ENCODE data around the gene TRAF7.

TRAF7 gene

DNA sequence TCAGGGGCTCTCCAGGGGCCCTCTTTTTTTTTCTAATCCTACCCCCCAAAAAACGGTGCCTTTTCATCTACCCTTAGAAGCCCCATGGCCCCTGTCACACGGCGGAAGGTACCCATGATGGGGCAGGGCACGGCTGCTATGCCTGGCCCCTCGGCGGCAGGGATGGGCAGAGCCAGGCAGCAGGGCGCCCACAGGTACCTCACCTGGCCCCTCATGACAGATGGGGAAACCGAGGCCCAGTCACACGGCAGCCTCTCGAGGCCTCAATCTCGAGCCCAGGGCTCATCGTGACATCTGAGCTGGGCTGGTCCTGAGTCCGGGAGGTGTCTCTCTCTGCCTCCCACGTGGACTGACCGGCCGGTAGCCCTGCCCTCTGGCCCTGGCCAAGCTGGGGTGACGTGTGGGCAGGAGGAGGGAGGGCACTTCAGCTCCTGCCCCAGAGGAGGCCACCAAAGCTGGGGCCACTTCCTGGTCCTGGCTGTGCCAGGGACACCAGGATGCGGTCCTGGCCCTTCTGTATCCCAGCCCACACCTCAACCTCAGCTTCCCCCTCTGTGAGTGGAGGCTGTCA is 11.6 kb downstream of the TRAF7 start:
- no peak for DNase-seq

DNA sequence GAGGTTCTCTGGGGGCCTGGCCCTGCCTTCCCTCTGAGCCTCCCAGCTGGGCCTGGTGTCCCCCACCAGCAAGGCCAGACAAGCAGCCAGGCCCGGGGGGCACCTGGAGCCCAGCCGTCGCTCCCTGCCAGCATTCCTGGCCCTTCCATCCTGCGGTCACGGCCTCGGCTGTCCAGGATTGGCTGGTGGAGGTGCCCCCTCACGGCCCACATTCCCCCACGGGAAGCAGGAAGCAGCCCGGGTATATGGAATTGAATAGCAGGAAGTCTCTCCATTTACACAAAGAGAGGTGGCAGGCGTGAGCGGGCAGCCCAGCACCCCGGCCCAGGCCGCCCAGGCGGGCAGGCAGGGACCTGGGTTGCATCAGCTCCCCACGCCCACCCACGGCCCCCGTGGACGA is 14.5 kb downstream of the TRAF7 start:
- no peak for DNase-seq

DNA sequence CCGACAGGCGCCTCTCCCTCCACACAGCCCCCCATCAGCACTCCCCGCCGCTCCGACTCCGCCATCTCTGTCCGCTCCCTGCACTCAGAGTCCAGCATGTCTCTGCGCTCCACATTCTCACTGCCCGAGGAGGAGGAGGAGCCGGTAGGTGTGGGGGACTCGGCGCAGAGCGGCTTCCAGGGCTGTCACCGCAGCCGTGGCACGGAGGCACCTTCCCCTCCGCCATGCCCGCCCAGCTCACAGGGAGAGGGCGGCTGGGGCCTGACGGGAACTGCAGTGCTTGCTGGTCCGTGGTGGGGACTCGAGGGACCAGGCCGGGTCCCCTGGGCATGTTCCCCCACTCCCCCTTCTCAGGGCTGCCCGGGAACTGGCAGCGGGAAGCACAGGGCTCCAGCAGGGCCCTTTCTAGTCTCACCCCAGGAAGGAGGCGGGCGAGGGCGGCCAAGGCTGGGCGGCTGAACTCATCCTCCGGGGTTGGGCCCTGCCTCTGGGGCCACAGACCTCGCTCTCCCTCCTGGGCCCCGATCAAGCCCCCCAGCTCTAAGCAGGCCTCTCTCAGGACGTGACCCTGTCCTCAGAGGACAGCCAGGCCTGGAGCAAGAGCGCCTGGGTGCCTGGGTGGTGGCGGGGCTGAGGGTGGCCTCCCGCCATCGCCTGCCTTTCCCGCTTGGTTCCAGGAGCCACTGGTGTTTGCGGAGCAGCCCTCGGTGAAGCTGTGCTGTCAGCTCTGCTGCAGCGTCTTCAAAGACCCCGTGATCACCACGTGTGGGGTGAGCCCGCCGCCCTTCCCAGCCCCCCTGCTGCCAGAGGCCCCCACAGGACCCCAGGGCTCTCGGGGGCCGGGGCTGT is 15.2 kb downstream of the TRAF7 start:
- DNase-seq = no peak

DNA sequence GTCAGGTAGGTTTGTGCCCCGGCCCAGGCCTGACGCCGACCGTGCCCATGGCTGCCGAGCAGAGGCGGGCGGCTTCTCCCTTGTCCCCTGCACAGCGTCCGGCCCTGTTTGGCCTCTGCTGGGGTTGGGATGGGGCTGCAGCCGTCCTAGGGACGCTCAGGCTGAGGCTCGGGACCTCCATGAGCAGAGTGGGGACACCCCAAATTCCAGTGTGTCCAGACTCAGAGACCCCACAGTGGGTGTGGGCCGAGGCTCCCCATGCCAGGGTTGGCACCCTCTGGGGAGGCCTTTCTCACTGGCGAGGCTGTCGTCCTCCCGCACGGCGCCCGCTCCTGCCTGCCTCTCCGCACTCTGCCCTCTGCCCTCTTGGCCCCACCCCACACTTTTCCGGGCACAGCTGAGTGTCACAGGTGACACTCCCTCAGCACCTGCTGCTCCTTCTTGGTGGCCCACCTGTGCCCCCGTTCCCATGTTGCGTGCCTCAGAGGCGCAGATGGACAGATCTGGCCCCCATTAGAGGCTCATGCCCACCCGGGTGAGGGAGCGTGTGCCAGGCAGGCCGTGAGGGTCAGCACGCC is 16.1 kb downstream of the TRAF7 start:
- no peak for DNase-seq

DNA sequence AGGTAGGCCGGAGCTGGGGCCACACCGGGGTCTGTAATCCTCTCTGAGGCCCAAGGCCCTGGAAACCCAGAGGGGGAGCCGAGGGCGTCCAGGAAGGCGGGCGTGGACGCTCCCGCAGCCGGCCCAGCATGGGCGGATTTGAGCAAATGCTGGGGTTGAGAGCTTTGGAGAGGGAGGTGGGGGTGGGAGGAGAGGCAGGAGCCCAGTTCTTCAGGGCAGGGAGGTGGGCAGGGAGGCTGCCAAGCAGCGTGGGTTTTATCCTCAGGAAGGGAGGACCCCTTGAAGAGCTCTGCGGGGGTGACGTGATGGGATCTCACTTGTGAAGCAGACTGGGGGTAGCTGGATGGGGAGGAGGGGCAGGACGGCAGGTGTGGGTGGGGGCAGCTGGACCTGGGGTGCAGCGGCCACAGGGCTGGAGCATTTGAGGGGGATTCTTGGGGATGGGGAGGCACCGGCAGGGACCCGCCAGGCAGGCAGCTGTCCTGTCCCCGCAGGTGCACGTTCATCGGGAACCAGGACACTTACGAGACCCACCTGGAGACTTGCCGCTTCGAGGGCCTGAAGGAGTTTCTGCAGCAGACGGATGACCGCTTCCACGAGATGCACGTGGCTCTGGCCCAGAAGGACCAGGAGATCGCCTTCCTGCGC is 17.2 kb downstream of the TRAF7 start:
- DNase-seq = no peak

DNA sequence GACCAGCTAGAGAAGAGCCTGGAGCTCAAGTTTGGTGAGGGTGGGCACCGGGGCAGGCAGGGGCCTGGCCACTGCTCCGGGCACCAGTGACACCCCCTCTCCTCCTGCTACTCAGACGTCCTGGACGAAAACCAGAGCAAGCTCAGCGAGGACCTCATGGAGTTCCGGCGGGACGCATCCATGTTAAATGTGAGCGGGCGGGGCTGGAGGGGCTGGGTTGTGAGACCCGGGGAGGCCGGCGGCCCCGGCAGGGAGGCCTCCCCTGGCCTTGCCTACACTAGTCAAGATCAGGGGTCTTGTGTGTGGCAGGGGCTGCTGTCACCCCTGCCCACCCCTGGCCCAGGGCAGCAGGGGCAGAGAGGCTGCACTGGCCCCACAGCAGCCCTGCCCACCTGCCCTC is 17.8 kb downstream of the TRAF7 start:
- DNase-seq = no peak

DNA sequence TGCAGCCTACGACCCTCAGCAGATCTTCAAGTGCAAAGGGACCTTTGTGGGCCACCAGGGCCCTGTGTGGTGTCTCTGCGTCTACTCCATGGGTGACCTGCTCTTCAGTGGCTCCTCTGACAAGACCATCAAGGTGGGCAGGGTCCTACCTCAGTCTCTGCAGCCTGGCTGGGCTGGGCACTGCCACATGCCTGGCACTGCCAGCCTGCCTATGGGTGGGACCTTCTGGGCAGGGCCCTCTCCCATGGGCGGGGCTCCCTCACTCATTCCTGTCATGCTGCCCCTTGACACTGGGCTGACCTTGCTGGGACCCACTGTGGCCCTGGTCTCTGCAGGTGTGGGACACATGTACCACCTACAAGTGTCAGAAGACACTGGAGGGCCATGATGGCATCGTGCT is 18.3 kb downstream of the TRAF7 start:
- no peak for DNase-seq

DNA sequence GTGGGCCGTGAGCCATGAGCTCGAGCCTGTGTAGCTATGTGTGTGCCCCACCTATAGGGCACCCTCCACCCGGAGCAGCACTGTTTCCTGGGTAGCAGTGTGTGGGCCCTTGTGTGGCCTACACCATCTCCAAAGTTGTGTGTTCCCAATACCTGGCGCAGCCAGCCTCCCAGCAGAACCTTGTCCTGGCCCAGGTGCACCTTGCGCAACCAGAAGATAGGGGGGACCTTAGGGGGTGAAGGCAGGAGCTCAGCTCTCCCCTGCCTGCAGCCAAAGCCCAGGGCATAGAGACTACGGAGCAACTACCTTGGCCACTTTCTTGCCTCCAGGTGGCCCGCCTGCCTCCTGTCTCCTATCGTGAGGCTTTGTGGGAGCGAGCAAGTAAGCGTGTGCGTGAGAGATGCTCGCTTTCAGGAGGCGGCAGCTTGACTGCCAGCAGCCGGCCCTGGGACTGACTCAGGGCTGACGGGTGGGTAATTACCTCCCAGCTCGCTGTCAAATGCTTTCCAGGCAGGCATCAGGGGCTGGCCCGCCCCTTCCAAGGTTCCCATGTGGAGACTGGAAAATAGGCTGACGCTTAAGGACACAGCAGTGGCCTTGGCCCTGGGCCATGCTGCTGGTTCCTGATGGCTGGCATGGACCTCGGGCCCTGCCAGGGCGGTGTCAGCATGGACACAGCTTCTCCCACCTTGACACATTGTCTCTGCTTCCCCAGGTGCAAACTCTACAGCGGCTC is 19.0 kb downstream of the TRAF7 start:
- DNase-seq = no peak

DNA sequence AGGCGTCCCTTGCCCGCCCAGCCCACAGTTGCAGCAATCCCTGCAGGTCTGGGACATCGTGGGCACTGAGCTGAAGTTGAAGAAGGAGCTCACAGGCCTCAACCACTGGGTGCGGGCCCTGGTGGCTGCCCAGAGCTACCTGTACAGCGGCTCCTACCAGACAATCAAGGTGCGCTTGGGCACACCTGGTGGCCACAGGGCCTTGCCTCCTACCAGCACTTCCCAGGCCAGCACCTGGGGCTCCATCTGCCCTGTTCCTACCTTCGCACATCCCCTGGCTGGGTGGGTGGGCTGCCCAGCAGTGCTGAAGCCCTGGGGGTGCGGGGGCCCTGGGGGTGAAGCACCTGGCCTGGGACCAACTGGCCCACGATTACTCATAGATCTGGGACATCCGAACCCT is 19.9 kb downstream of the TRAF7 start:
- no peak for DNase-seq

DNA sequence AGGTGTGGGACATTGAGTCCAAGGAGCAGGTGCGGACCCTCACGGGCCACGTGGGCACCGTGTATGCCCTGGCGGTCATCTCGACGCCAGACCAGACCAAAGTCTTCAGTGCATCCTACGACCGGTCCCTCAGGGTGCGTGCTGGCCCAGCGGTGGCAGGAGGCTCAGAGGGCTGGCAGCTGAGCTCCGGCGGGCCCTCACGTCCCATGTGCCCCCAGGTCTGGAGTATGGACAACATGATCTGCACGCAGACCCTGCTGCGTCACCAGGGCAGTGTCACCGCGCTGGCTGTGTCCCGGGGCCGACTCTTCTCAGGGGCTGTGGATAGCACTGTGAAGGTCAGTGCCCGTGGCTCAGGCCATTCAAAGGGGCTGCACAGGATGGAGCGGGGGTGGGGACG is 20.5 kb downstream of the TRAF7 start:
- no peak for DNase-seq

DNA sequence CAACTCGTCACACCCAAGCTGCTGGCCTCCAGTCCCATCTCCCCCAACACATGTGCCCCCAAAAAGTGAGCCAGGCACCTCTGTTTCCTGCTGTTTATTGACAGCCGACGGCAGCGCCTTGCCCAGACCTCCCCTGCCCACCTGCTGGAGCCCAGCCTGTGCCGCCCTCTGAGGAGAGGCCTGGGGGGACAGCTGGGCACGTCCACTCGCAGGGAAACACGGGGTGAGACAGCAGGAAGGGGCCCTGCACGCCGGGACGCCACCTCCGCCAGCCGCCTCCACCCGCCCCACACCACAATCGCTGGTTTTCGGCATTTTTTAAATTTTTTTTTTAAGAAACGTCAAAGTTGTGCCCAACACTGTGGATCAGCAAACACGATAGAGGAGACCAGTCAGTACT is 21.5 kb downstream of the TRAF7 start:
- DNase-seq = no peak

DNA sequence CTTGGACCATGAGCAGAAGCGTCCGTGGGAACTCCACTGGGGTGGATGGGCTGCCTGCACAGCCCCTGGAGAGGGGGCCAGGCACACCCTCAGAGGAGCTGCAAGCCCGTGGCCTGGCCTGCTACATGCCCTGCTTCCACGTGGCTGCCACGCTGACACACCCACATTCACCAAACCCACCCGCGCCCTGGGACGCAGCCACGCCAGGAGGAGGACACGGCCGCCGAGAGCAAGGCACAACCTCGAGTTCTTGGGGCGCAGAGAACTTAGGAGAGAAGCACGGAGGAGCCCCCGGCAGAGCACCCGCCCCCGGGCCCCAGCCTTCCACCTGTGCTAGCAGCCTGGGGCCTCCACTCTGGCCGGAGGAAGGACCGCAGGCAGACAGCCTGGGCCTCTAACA is 22.0 kb downstream of the TRAF7 start:
- no peak for DNase-seq

DNA sequence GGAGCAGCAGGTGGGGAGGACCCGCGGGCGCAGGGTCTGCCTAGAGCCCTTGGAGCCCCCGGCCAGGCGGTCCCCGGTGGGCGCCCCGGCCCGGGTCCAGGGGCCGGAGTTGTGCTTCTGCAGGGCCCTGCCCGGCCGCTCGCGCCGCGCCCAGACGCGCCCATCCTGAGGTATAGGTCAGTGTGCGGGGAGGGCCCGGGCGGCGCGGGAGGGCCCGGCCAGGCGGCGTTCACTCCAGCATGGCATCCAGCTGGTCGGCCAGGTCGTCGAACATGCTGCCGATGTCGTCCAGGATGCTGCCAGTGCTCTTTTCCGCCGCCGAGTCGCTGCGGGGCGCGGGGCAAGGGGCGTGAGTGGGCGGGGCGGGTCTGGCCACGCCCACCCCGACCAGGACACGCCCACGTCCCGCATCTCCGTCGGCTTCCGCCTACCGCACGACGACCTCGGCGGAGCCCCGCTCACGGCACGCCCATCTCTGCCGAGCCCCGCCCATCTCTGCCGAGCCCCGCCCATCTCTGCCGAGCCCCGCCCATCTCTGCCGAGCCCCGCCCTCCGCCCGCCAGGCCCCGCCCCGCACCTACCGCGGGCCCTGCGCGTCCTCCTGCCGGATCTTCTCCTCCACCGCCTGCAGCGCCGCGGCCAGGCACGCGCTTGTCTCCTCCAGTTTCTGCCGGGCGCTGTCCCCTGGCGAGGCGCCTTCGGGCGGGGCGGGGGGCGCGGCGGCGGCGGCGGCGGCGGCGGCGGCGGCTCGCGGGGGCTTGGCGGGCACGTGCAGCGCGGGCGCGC is 22.9 kb downstream of the TRAF7 start:
- peak; percentile 24 for DNase-seq

DNA sequence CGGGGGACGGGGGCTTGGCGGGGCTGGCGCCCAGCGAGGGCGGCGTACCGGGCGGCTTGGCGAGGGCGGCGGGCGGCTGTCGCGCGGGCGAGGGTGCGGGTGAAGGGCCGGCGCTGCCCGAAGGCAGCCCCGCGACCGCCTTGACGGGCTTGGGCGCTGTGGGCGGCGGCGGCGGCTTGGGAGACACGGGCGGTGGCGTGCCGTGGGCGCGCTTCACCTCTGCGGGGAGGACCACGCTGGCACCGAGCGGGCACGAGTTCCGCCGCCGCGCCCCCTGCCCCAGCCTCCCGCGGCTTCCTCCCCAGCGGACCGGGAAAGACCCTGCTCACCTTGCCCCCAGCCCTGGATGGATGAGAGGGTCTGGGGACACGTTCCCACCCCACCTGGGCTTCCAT is 23.5 kb downstream of the TRAF7 start:
- no peak for DNase-seq

DNA sequence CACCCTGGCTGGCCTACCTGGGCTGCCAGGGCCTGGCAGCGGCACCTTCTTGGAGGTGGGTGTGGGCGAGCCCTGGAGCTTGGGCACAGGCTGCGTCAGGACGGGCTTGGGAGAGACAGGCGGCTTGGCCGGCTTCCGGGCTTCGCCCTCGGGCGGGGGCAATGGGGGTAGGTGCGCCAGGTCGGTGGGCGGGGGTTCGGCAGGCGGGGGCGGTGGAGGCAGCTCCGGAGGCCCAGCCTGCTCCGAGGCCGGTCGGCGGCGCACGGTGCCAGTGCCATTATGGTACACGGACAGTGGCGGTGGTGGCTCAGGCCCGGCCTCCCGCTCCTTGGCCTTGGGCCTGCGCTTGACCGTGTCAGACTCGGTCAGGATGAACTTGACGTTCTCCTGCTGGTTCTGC is 24.0 kb downstream of the TRAF7 start:
- DNase-seq = no peak

DNA sequence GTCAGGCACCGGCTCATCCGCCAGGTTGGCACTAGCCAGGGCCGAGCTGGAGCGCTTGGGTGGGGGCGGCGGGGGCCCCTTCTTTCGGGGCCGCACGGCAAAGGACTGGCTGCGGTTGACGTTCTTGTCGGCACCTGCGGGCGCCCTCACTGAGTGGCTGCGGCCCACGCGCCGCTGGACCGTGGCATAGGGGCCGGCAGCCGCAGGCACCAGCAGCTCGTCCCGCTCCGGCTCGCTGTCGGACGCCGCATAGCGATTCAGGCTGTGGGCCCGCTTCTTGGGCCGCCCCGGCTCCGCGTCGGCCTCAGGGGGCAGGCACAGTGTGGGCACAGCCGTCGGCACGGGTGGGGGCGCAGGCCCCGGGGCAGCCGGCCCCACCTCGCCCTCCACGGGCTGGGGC is 24.9 kb downstream of the TRAF7 start:
- no peak for DNase-seq

DNA sequence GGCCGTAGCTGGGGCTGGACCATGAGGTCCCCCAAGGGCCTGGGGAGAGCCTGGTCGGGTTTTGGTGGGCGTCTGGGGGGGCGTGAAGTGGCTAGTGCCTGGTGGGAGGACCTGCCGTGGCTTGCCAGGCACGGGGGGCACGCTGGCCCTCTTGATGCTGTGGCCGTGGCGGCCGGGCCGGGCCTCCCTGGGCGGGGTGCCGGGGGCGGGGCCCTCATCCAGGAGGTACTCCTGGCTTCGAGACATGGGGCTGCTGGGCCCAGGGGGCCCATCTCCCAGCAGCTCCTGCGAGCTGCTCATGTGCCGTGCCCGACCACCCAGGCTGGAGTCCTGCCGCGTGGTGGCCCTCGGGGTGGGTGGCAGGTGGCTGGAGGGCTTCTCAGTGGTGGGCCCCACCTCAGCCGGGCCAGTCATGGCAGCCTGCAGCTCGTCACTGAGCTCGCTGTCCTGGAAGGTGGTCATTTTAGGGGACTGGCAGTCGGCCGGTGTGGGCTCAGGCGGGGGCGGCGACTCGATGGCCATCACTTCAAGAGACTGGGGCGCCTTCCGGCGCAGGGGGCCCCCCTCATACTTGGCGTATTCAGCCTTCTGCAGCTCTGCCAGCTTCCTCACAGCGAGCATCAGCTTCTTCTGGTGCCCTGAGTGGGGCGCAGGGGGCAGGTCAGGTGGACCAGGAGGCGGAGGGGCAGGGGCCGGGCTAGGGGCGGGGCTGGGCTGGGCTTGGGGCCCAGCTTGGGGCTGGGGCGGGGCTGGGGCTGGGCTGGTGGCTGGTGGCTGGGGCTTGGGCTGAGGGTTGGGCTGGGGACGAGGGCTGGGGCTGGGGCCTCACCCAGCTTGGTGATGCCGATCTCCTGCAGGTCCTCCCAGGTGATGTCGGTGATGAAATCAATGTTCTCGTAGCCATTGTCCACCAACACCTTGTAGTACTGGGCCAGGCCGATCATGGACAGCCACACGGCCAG is 25.7 kb downstream of the TRAF7 start:
- DNase-seq = no peak

DNA sequence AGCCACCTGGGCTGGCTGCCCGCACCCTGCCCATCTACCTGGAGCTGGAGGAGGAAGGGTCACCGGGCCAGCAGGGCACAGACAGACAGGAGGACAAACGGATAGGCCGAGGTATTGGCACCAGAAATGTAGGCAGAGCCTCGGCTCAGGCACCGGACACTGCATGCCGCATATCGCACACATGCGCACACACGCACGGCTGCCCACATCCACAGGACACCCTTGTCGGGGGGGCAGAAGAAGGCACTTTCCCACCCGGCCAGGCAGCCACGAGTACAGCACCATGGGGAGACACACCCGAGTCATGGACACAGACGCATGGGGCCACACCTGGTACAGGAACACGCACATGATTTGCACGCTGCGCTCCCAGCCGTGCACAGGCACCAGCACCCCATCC is 26.4 kb downstream of the TRAF7 start:
- DNase-seq = no peak

DNA sequence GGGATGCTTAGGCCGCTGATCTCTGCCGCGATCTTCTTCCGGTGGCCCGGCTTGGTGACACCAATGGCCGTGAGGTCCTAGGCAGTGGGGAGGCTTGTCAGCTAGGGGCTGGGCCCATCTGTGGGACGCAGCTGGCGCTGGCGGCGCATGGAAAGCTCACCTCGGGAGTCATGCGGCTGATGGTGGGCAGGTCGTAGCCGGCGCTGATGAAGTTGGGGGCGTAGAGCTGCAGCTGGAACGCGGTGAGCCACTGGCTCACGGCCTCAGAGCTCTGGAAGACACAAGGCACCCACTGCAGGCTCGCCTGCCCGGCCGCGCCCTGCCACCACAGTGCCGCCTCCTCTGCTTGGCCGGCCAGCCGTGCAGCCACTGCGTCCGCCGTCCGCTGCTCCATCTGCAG is 28.1 kb downstream of the TRAF7 start:
- no peak for DNase-seq

DNA sequence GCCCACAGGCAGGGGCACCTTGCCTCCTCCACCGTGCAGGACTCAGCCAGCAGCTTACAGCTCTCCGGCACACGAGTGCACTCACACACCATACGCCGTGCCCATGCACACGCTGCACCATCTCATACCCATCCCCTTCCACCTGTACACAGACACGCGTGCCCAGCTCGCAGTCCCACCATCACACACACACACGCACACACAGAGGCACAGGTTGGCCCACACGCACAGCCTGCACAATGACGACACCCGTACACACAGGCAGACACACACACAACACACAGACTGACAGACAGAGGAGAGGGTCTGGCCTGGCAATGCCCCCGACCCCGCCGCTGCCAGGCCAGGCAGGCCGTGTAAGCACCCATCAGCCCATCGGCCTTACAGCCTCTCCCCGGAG is 28.8 kb downstream of the TRAF7 start:
- no peak for DNase-seq

DNA sequence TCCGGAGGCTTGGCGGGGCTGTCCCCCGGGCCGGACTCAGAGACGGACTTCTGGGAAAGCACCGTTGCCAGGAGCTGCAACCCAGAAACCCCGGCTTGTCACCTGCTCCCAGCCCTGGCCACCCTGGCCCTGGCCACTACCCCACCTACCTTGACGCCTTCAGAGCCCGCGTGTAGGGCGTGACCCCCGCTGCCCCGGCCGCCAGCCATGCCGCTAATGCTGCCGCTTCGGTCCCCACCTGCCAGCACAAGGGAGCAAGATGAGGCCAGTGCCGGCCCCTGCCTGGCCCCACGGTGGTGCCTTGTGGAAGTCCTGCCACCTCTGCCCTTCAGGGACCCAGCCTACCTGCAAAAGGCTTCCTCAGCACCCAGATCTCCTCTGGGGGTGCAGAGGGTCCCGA is 29.4 kb downstream of the TRAF7 start:
- no peak for DNase-seq
